Melanocyte of skin (primary cell): ENCODE data around the gene APBB2. TPM values are rescaled to one million over a fixed set of nuclear protein-coding genes. Genes with fewer than 3 reads are reported as not detected.

ENCODE experiments used
- small RNA-seq, 2 donors: library from RNA; depleted of rRNA; stranded (forward); fragments of <200 nt; gene quantifications; one replicate each; pipeline ENCODE3, GENCODE V24; 2012
- total RNA-seq, 2 donors: library from RNA; depleted of rRNA; stranded (reverse); fragments of >200 nt; gene quantifications; 2 replicates each; pipeline ENCODE4 v1.2.3, GENCODE V29; 2012

The APBB2 gene
- 10 to 100 TPM; 49.2 to 61.3 TPM for total RNA-seq

DNA sequence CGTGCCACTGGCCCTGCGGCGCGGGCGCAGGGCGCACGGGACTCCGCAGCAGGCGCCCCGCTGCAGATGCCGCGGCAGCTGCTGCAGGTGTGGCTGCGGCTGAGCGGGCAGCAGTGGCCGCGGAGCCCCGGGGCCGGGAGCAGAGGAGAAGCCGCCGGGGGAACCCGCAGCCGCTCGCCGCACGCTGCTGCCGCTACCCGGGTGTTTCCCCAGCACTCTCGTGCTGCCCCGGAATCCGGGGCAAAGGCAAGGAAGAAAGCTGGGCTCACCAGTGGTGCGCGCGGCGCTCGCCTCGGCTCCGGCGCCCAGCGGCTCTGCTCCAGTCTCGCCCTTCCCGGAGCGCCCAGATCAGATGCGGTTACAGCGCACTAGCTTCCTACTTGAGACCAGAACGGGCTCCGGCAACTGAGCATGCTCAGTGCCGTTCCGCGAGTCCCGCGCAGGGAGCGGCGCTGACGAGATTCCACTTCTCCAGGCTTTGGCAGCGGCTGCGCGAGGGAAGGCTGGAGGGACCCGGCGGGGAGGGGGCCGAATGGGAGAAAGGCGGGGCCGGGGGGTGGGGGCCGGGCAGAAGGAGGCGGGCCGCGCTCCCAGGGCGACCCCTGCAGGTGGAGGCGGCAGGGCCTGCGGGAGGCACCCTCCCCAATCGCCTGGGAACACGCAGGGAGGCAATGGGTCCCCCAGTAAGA, at the start of gene APBB2:
TSS of gene APBB2 (minus strand) at position 407 of the 689 bp plus-strand sequence. CDS start 181,288 bp downstream, outside the sequence.

DNA sequence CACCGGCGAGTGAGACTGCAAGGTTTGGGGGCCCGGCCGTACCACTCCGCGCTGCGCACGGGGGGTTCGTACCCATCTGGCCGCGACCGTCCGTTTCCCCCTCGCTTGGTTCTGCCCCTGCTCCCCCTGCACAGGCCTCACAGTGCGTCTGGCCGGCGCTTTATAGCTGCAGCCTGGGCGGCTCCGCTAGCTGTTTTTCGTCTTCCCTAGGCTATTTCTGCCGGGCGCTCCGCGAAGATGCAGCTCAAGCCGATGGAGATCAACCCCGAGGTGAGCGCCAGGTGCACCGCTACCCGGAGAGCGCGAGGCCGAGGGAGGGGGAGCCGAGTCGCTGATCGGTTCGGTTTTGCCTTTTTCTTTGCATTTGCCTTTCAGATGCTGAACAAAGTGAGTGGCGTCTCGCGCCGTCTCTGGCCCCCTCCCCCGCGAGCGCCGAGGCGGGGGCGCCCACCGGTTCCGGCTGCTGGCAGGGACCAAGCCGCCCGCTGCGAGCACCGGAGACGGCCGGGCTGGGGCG, 42.5 kb upstream of the APBB2 start, which contains the start of gene UCHL1:
TSS of gene UCHL1 (plus strand) at position 189 of the 517 bp plus-strand sequence. CDS start at position 238, 49 bp downstream.

Small RNA genes within 50 kb of the gene (small RNA-seq; reads per million reads assigned to genes)
- gene RF00019 (0 reads per million in 2 donors), gene RNA5SP160 (0 reads per million in 2 donors), gene RNU6-1195P (0.21 to 1.3 reads per million in 2 donors), gene RNU6-836P (0 reads per million in 2 donors)

Other genes with a start within 250 kb of the APBB2 start
- 100 to 1,000 TPM; 278 to 289 TPM for gene UCHL1, start 42.4 kb upstream of the APBB2 start, total RNA-seq